Smooth muscle cell (in vitro differentiated cells): ENCODE data around the gene CAPN3. TPM values are rescaled to one million over a fixed set of nuclear protein-coding genes. Genes with fewer than 3 reads are reported as not detected.

Experiments
- DNase-seq: peaks from one replicate; lab custom pipeline; 2025; ENCODE audit not compliant: unreplicated experiment; lab: John Stamatoyannopoulos, UW
- H2AFZ ChIP-seq: fragments of 200-600 bp; sonication (generic); 2 replicates; pipeline ENCODE4 v1.6.0; 2016; ENCODE audit warnings: antibody characterized with exemption, low read depth, mild to moderate bottlenecking
- H3F3A ChIP-seq: fragments of 200-600 bp; sonication (generic); 2 replicates; pipeline ENCODE4 v1.6.0; 2017; ENCODE audit warnings: antibody characterized with exemption, low read depth
- H3K27ac ChIP-seq: fragments of 200-600 bp; sonication (generic); 2 replicates; pipeline ENCODE4 v1.5.1; 2016; ENCODE audit warnings: low read depth, mild to moderate bottlenecking
- H3K27me3 ChIP-seq: fragments of 200-600 bp; sonication (generic); 2 replicates; pipeline ENCODE4 v1.6.1; 2016; ENCODE audit warnings: low read depth, mild to moderate bottlenecking
- H3K36me3 ChIP-seq: fragments of 200-600 bp; sonication (generic); 2 replicates; pipeline ENCODE4 v1.5.1; 2016; ENCODE audit warnings: low read depth
- H3K4me1 ChIP-seq: fragments of 200-600 bp; sonication (generic); 2 replicates; pipeline ENCODE4 v1.5.1; 2016; ENCODE audit warnings: low read depth
- H3K4me2 ChIP-seq: fragments of 200-600 bp; sonication (generic); 2 replicates; pipeline ENCODE4 v1.6.0; 2016; ENCODE audit warnings: mild to moderate bottlenecking
- H3K4me3 ChIP-seq: fragments of 200-600 bp; sonication (generic); 2 replicates; pipeline ENCODE4 v1.5.1; 2016; ENCODE audit warnings: mild to moderate bottlenecking
- H3K79me2 ChIP-seq: fragments of 200-600 bp; sonication (generic); 2 replicates; pipeline ENCODE4 v1.6.0; 2016; ENCODE audit warnings: low read depth, mild to moderate bottlenecking
- H3K9ac ChIP-seq: fragments of 200-600 bp; sonication (generic); 2 replicates; pipeline ENCODE4 v1.6.0; 2016; ENCODE audit warnings: low read depth
- H3K9me3 ChIP-seq: fragments of 200-600 bp; sonication (generic); replicated peaks from 2 replicates; pipeline ENCODE4 v1.5.1; 2016; ENCODE audit warnings: low read depth
- H4K20me1 ChIP-seq: fragments of 200-600 bp; sonication (generic); 2 replicates; pipeline ENCODE4 v1.6.0; 2016; ENCODE audit warnings: low read depth
- CTCF ChIP-seq: fragments of 200-600 bp; sonication (generic); IDR thresholded peaks from 2 replicates; pipeline ENCODE4 v1.5.1; 2017; ENCODE audit warnings: borderline replicate concordance, mild to moderate bottlenecking, antibody characterized with exemption; ENCODE audit not compliant: insufficient read depth, poor library complexity, severe bottlenecking
- WGBS: methylation state at CpG from one replicate; pipeline ENCODE4 v1.1.7; 2016; ENCODE audit warnings: low lambda C conversion rate; 5-methylcytosine and 5-hydroxymethylcytosine counted together
- polyA plus RNA-seq: library from polyadenylated mRNA; unstranded; fragments of >200 nt; fragmentation: Nextera tagmentation; extraction: Ambion mirVana; gene quantifications from 2 replicates; pipeline ENCODE4 v1.2.1, GENCODE V29; 2016
- total RNA-seq: library from RNA; depleted of rRNA; stranded (reverse); fragments of >200 nt; gene quantifications from 2 replicates; pipeline ENCODE4 v1.2.3, GENCODE V29; 2014

The CAPN3 gene
- total and polyA plus RNA-seq, 2 experiments from 2014 or later, result 0.25 to 1.6 TPM

DNA sequence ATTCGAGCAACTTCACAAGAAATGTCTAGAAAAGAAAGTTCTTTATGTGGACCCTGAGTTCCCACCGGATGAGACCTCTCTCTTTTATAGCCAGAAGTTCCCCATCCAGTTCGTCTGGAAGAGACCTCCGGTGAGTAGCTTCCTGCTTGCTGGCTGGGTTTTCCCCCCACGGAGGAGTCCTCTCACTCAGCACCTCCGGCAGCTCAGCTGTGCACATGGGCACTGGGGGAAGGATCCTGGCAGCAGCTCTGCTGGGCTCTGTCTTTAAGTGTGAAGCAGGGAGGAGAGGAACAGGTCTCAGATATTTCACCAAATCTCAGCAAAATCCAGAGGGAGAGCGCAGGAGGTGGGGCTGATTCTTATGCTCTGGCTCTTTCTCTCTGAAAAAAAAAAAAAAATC is 684 bp downstream of the CAPN3 start:
- no peaks in the 10 kb centered on the region for H3F3A ChIP-seq
- H3K4me3 ChIP-seq, result no peak overlapping the region
- no peaks in the 10 kb centered on the region for H3K79me2 ChIP-seq
- H3K27ac ChIP-seq, result no peak overlapping the region
- 67% methylated on average over 7 of the region's 7 CpGs for WGBS
- H3K36me3 ChIP-seq, result no peaks in the 10 kb centered on the region
- no peak overlapping the region for H2AFZ ChIP-seq
- no peak overlapping the region for H3K9ac ChIP-seq
- no peaks in the 10 kb centered on the region for H3K27me3 ChIP-seq
- H4K20me1 ChIP-seq, result no peaks in the 10 kb centered on the region
- TF ChIP-seq CTCF, result no peak
- DNase-seq, result no peak
- H3K4me1 ChIP-seq, result no peaks in the 10 kb centered on the region
- H3K9me3 ChIP-seq, result no peaks in the 10 kb centered on the region
- H3K4me2 ChIP-seq, result no peak overlapping the region

DNA sequence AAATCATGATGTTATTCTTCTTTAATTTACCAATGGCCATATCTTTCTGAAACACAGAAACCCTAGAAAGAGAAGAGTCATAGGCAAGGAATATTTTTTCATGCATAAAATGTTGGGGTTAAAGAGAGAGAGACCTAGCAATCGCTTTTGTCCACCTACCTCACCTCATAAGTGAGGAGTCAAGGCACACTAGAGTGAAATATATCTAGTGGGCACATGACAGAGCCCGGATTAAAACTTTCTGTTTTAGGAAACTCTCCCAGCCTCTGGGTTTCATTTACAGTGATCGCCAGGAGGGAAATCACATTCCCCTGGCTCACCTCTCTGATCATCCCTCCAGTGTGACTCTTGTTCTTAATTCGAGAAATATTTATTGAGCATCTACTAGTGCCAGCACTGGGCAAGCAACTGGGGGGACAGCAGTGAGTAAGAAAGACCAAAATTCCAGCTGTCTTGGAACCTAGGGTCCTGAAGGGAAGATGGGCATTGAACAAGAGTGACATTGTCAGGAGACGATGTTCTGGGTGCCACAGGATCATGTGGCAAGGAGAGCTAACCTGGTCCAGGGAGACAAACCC is 1.3 kb downstream of the CAPN3 start:
- WGBS, result 95% methylated on average over 5 of the region's 5 CpGs
- Histone ChIP-seq H3K4me3 (no peak overlapping the region), H3K4me2 (no peak overlapping the region), H3F3A (no peaks in the 10 kb centered on the region), H3K27ac (no peak overlapping the region), H3K9me3 (no peaks in the 10 kb centered on the region), H4K20me1 (no peaks in the 10 kb centered on the region), H3K36me3 (no peaks in the 10 kb centered on the region), H3K9ac (no peak overlapping the region), H3K79me2 (no peaks in the 10 kb centered on the region), H2AFZ (no peak overlapping the region), H3K27me3 (no peaks in the 10 kb centered on the region), H3K4me1 (no peaks in the 10 kb centered on the region)
- TF ChIP-seq CTCF, result no peak
- DNase-seq, result no peak

DNA sequence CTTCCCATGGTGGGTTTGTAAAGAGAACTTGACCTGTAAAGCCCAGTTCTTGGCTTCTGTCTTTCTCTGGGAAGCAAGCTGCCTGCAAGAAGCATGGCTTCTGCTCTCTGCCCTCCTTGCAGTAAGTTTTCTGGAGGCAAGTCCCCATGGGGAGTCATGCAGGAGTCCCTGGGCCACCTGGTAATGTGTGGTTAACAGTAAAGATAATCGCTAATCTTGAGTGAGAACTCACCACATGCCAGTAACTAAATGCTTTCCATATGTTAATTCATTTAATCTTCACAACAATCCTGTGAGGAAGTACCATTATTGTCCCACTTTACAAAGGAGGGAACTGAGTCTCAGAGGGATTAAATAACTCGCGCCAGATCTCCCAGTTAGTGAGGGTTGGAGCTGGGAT is 4.2 kb downstream of the CAPN3 start:
- Histone ChIP-seq H3K27me3 (no peaks in the 10 kb centered on the region), H3K4me2 (no peak overlapping the region), H2AFZ (no peak overlapping the region), H3K36me3 (no peaks in the 10 kb centered on the region), H3K4me1 (no peaks in the 10 kb centered on the region), H4K20me1 (no peaks in the 10 kb centered on the region), H3K27ac (no peak overlapping the region), H3K4me3 (no peak overlapping the region), H3K9me3 (no peaks in the 10 kb centered on the region), H3K79me2 (no peaks in the 10 kb centered on the region), H3K9ac (no peak overlapping the region), H3F3A (no peaks in the 10 kb centered on the region)
- no peak for TF ChIP-seq CTCF
- WGBS, result 38% methylated on average over 3 of the region's 3 CpGs
- DNase-seq, result no peak

DNA sequence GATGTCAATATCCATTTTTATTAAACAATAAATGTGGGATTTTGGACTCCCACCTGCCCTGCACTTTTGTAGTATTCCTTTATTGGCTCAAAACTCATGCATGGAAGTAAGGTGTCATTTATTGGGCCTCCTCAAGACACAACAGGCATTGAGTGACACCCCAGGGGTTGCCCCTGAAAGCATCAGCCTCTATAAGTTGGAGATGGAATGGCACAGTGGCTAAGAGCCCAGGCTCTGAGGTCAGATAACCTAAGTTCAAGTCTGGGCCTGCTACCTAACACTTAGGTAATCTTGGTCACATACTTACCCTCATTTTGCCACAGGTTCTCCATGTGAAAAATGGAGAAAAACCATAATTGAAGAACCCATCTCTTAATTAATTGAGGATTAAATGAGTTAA is 4.6 kb downstream of the CAPN3 start:
- Histone ChIP-seq H3K36me3 (no peaks in the 10 kb centered on the region), H3F3A (no peaks in the 10 kb centered on the region), H3K27ac (no peak overlapping the region), H3K4me3 (no peak overlapping the region), H3K4me2 (no peak overlapping the region), H3K9me3 (no peaks in the 10 kb centered on the region), H3K4me1 (no peaks in the 10 kb centered on the region), H3K79me2 (no peaks in the 10 kb centered on the region), H2AFZ (no peak overlapping the region), H3K27me3 (no peaks in the 10 kb centered on the region), H3K9ac (no peak overlapping the region), H4K20me1 (no peaks in the 10 kb centered on the region)
- TF ChIP-seq CTCF, result no peak
- no peak for DNase-seq
